ENCODE results near the gene DNMT3A. TPM values are rescaled to one million over a fixed set of nuclear protein-coding genes. Genes with fewer than 3 reads are reported as not detected.

Gene DNMT3A
- total RNA-seq, 1 experiment from 2014 or later: 215 TPM

DNA sequence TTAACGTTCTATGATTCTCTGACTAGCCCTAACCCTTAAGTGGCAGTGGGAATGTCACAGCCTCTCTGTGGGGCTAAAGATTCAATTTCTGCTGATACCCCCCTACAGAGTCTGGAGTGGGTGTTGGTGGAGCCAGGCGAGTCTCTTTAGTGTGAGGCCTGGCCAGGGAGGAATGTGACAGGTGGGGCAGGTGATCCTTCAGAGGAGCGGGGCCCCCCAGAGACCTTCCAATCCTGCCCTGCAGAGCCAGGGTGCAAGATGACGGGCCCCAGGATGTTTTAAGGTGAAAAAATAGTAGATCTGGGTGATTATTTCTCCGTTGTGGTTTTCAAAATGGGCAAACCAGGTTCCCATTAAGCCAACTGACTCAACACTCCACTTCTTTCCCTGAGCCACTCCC lies 28.2 kb upstream of the DNMT3A start:
- Histone ChIP-seq H4K20me1 (ENCODE audit: control insufficient read depth, insufficient read depth, insufficient read length) (no peaks in the 10 kb centered on the region), H3K56ac (ENCODE audit: insufficient read length, low read depth, low read length) (no peak overlapping the region), H2BK20ac (ENCODE audit: low read depth, low read length, poor library complexity, severe bottlenecking) (no peak overlapping the region), H3K9ac (ENCODE audit: extremely low read depth, insufficient read length, low read length) (no peak overlapping the region), H3K23me2 (ENCODE audit: insufficient read length, low read depth, low read length, poor library complexity, severe bottlenecking) (no peaks in the 10 kb centered on the region), H3K4me2 (ENCODE audit: insufficient read depth, insufficient read length, low read length) (no peak overlapping the region), H4K91ac (ENCODE audit: insufficient read length, low read depth, low read length) (no peak overlapping the region), H3K9me3 (ENCODE audit: control insufficient read depth, low read depth, low read length) (no peaks in the 10 kb centered on the region), H3K4me1 (ENCODE audit: insufficient read depth, low read length) (no peaks in the 10 kb centered on the region), H2BK5ac (ENCODE audit: insufficient read length, low read length) (no peak overlapping the region), H2BK15ac (ENCODE audit: low read depth, low read length) (no peak overlapping the region), H2AFZ (ENCODE audit: low read length) (no peak overlapping the region), H3K14ac (ENCODE audit: insufficient read depth, low read length) (no peak overlapping the region), H2BK120ac (ENCODE audit: low read depth, low read length, poor library complexity, severe bottlenecking) (no peak overlapping the region), H3K4ac (ENCODE audit: low read depth, low read length) (no peak overlapping the region), H4K5ac (ENCODE audit: insufficient read length, low read depth, low read length) (no peak overlapping the region), H3K27ac (ENCODE audit: insufficient read length, low read depth, low read length) (no peak overlapping the region), H2BK12ac (ENCODE audit: insufficient read length, low read depth, low read length) (no peak overlapping the region), H3T11ph (ENCODE audit: low read length) (no peak overlapping the region), H3K18ac (ENCODE audit: insufficient read length, low read depth, low read length) (no peak overlapping the region), H4K8ac (replicated peaks; ENCODE audit: insufficient read length, low read depth, low read length) (no peak overlapping the region), H3K79me1 (ENCODE audit: insufficient read depth, low read depth, low read length, poor library complexity, severe bottlenecking) (no peaks in the 10 kb centered on the region), H2AK5ac (ENCODE audit: insufficient read length, low read length) (no peak overlapping the region), H3K27me3 (ENCODE audit: insufficient read depth, low read length) (no peaks in the 10 kb centered on the region; the same call in 1 of the 2 replicates), H3K23ac (ENCODE audit: insufficient read length, low read depth, low read length) (no peak overlapping the region), H3K79me2 (ENCODE audit: insufficient read depth, low read length) (no peaks in the 10 kb centered on the region)
- DNase-seq: no peak
- H3K36me3 Mint-ChIP-seq (ENCODE audit: insufficient read depth in 1 of 3, low read depth in 3 of 3): no peaks in the 10 kb centered on the region
- WGBS (ENCODE audit: extremely low coverage, insufficient read length, low lambda C conversion rate): no CpG with 5 or more reads among the region's 5 CpGs
- no peaks in the 10 kb centered on the region for H3K9me3 Mint-ChIP-seq
- no peak overlapping the region for H3K27ac Mint-ChIP-seq
- H3K4me1 Mint-ChIP-seq: peaks cover 17 to 29% of the 10 kb centered on the region in 2 experiments
- TF ChIP-seq, protein P1, sequence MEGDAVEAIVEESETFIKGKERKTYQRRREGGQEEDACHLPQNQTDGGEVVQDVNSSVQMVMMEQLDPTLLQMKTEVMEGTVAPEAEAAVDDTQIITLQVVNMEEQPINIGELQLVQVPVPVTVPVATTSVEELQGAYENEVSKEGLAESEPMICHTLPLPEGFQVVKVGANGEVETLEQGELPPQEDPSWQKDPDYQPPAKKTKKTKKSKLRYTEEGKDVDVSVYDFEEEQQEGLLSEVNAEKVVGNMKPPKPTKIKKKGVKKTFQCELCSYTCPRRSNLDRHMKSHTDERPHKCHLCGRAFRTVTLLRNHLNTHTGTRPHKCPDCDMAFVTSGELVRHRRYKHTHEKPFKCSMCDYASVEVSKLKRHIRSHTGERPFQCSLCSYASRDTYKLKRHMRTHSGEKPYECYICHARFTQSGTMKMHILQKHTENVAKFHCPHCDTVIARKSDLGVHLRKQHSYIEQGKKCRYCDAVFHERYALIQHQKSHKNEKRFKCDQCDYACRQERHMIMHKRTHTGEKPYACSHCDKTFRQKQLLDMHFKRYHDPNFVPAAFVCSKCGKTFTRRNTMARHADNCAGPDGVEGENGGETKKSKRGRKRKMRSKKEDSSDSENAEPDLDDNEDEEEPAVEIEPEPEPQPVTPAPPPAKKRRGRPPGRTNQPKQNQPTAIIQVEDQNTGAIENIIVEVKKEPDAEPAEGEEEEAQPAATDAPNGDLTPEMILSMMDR (conservative IDR thresholded peaks at IDR 0.05): no peak
- H3K27me3 Mint-ChIP-seq (ENCODE audit: low read depth): peaks cover 38% of the 10 kb centered on the region
- H3K4me3 Mint-ChIP-seq: no peak overlapping the region

Measured in H9 (cell line).